IMR-90 (cell line): Measurements from ENCODE around the gene DNMT3A. TPM values are rescaled to one million over a fixed set of nuclear protein-coding genes. Genes with fewer than 3 reads are reported as not detected.

ENCODE experiments used
- ATAC-seq: fragments of 200-7000 bp; cut with Tn5 transposase; 2 replicates; pipeline ENCODE4 v1.9.1; 2020; ENCODE audit warnings: low read depth, mild to moderate bottlenecking, moderate library complexity
- BruUV-seq: library from RNA; stranded (reverse); fragments of 400-500 nt; replicated peaks from 2 replicates; lab custom pipeline; 2021; lab: Mats Ljungman, UMichigan
- CTCF ChIA-PET: fragments of 300-600 bp; formaldehyde crosslinking; extraction: SDS; loops from one replicate; lab custom pipeline; 2021; ENCODE audit warnings: antibody characterized with exemption; lab: Yijun Ruan, JAX
- POLR2A ChIA-PET: fragments of 300-600 bp; sonication (Branson Sonifier 250); formaldehyde crosslinking; loops from one replicate; lab custom pipeline; 2022; ENCODE audit warnings: antibody characterized with exemption; ENCODE audit not compliant: unreplicated experiment; lab: Charles Lee
- DNase-seq: peaks from one replicate; pipeline ENCODE4 v3.0.0; 2013
- H2AFZ ChIP-seq: replicated peaks from 2 replicates; pipeline ENCODE3; 2013; ENCODE audit warnings: low read length, mild to moderate bottlenecking; ENCODE audit not compliant: poor library complexity
- H2AK5ac ChIP-seq: 2 replicates; pipeline ENCODE4 v1.6.1; 2013; ENCODE audit warnings: low read depth, low read length, inconsistent platforms
- H2AK9ac ChIP-seq: replicated peaks from 2 replicates; pipeline ENCODE3; 2013; ENCODE audit warnings: mild to moderate bottlenecking, low read depth, low read length, moderate library complexity; ENCODE audit not compliant: poor library complexity
- H2BK120ac ChIP-seq: 2 replicates; pipeline ENCODE4 v1.6.1; 2013; ENCODE audit warnings: low read depth, low read length, inconsistent platforms
- H2BK15ac ChIP-seq: 3 replicates; pipeline ENCODE4 v1.6.1; 2013; ENCODE audit warnings: low read depth, low read length, inconsistent platforms
- H2BK20ac ChIP-seq: 2 replicates; pipeline ENCODE4 v1.6.1; 2013; ENCODE audit warnings: low read depth, mild to moderate bottlenecking, inconsistent platforms, low read length, moderate library complexity
- H2BK5ac ChIP-seq: 2 replicates; pipeline ENCODE4 v1.6.1; 2013; ENCODE audit warnings: mild to moderate bottlenecking, low read depth, low read length, inconsistent platforms; ENCODE audit not compliant: poor library complexity, severe bottlenecking
- H3K14ac ChIP-seq: replicated peaks from 2 replicates; pipeline ENCODE4 v1.6.1; 2013; ENCODE audit warnings: low read depth, low read length, inconsistent platforms
- H3K18ac ChIP-seq: 2 replicates; pipeline ENCODE4 v1.6.1; 2013; ENCODE audit warnings: low read depth, low read length, control low read depth
- H3K23ac ChIP-seq: 2 replicates; pipeline ENCODE4 v1.6.1; 2013; ENCODE audit warnings: low read depth, low read length, inconsistent platforms
- H3K27ac ChIP-seq: 2 replicates; pipeline ENCODE4 v1.5.1; 2013; ENCODE audit warnings: mild to moderate bottlenecking, control low read depth, low read length; ENCODE audit not compliant: insufficient read depth
- H3K27me3 ChIP-seq: 2 replicates; pipeline ENCODE4 v1.6.1; 2013; ENCODE audit warnings: low read length; ENCODE audit not compliant: control insufficient read depth, insufficient read depth
- H3K36me3 ChIP-seq: 2 replicates; pipeline ENCODE4 v1.6.1; 2013; ENCODE audit warnings: low read length, mixed read lengths; ENCODE audit not compliant: control insufficient read depth, insufficient read depth
- H3K4ac ChIP-seq: 2 replicates; pipeline ENCODE4 v1.6.1; 2013; ENCODE audit warnings: low read depth, low read length, inconsistent platforms
- H3K4me1 ChIP-seq: 2 replicates; pipeline ENCODE4 v1.6.1; 2013; ENCODE audit warnings: low read length, mixed read lengths; ENCODE audit not compliant: control insufficient read depth, insufficient read depth
- H3K4me2 ChIP-seq: 2 replicates; pipeline ENCODE4 v1.6.1; 2013; ENCODE audit warnings: low read depth, mild to moderate bottlenecking, control low read depth, low read length, moderate library complexity
- H3K4me3 ChIP-seq: 2 replicates; pipeline ENCODE4 v1.5.1; 2013; ENCODE audit warnings: low read depth, mild to moderate bottlenecking, control low read depth, low read length, moderate library complexity; ENCODE audit not compliant: insufficient read depth
- H3K56ac ChIP-seq: 2 replicates; pipeline ENCODE4 v1.6.1; 2013; ENCODE audit warnings: low read length, inconsistent platforms; ENCODE audit not compliant: insufficient read depth; ENCODE audit errors: extremely low read depth
- H3K79me1 ChIP-seq, 2 experiments: 2 replicates each; pipeline ENCODE4 v1.6.1; 2013; ENCODE audit warnings: low read length in 2 of 2, inconsistent platforms in 1 of 2, low read depth in 1 of 2
- H3K9ac ChIP-seq: 2 replicates; pipeline ENCODE4 v1.6.1; 2013; ENCODE audit warnings: low read depth, low read length, control low read depth
- H3K9me1 ChIP-seq: 2 replicates; pipeline ENCODE4 v1.6.1; 2013; ENCODE audit warnings: low read length, inconsistent platforms; ENCODE audit not compliant: insufficient read depth
- H3K9me3 ChIP-seq: 2 replicates; pipeline ENCODE4 v1.6.1; 2013; ENCODE audit warnings: low read length; ENCODE audit not compliant: control insufficient read depth, insufficient read depth
- H4K20me1 ChIP-seq: 2 replicates; pipeline ENCODE4 v1.6.1; 2013; ENCODE audit warnings: low read length, inconsistent platforms; ENCODE audit not compliant: insufficient read depth
- H4K5ac ChIP-seq: 2 replicates; pipeline ENCODE4 v1.6.1; 2013; ENCODE audit warnings: mild to moderate bottlenecking, low read depth, low read length, control low read depth
- H4K8ac ChIP-seq, 2 experiments: 2 replicates each; pipeline ENCODE4 v1.6.1; 2013; ENCODE audit warnings: low read depth in 2 of 2, low read length in 2 of 2, control low read depth in 1 of 2, inconsistent platforms in 1 of 2
- H4K91ac ChIP-seq: 2 replicates; pipeline ENCODE4 v1.6.1; 2013; ENCODE audit warnings: low read depth, low read length, inconsistent platforms; ENCODE audit not compliant: insufficient read depth
- RCOR1 ChIP-seq: IDR thresholded peaks from 2 replicates; pipeline ENCODE4 v1.6.1; 2012; ENCODE audit warnings: mild to moderate bottlenecking, low read length, improper control_type of control experiment; ENCODE audit not compliant: insufficient replicate concordance
- WGBS, 2 experiments: methylation state at CpG; one replicate each; pipeline versions ENCODE4 v1.1.5 to v1.1.7; 2013; ENCODE audit warnings: missing lambda C conversion rate in 2 of 2; ENCODE audit not compliant: insufficient read length in 1 of 2; ENCODE audit errors: extremely low coverage in 2 of 2; 5-methylcytosine and 5-hydroxymethylcytosine counted together
- dilution Hi-C: fragments of 300-500 bp; cut with HindIII; formaldehyde crosslinking; loops from one replicate; pipeline ENCODE4 v1.14.3; 2018; ENCODE audit warnings: low sequenced_read_pairs; ENCODE audit not compliant: unreplicated experiment
- in situ Hi-C: fragments of 300-500 bp; cut with MboI; formaldehyde crosslinking; loops from 3 replicates; pipeline ENCODE4 v1.14.3; 2019; ENCODE audit warnings: low sequenced_read_pairs, inconsistent platforms, mixed read lengths
- intact Hi-C: fragments of 100-400 bp; cut with micrococcal nuclease; formaldehyde crosslinking; loops from 2 replicates; pipeline ENCODE4 v1.10.0; 2022
- polyA plus RNA-seq, 3 experiments: library from polyadenylated mRNA; depleted of rRNA; stranded (reverse); fragments of >200 nt; gene quantifications; 2 replicates each; pipeline ENCODE4 v1.2.3, GENCODE V29; 2012; ENCODE audit warnings: low replicate concordance in 1 of 3
- total RNA-seq: library from RNA; depleted of rRNA; stranded (reverse); fragments of >200 nt; gene quantifications from 2 replicates; pipeline ENCODE4 v1.2.3, GENCODE V29; 2012

DNMT3A gene
- total and polyA plus RNA-seq, 2 of the 4 experiments (the other 2 are of a cell fraction): 4.4 to 9.7 TPM

GRCh38 chr2:25332571-25332970 lies 9.2 kb downstream of the DNMT3A start:
- no peak for DNase-seq
- Histone ChIP-seq H3K9ac (no peak overlapping the region), H4K20me1 (peaks cover 69% of the 10 kb centered on the region), H2BK120ac (no peak overlapping the region), H3K4me1 (no peaks in the 10 kb centered on the region; the same call in 1 of the 2 replicates), H4K8ac (no peak overlapping the region), H4K5ac (no peak overlapping the region), H2AFZ (no peak overlapping the region), H2AK5ac (no peak overlapping the region), H3K27me3 (no peaks in the 10 kb centered on the region), H3K4me3 (no peak overlapping the region), H4K91ac (no peak overlapping the region), H3K56ac (no peak overlapping the region), H3K79me1 (peaks cover 6 to 58% of the 10 kb centered on the region in 2 experiments), H3K9me1 (peaks cover 4% of the 10 kb centered on the region; the same call in 1 of the 2 replicates), H3K18ac (no peak overlapping the region), H2AK9ac (no peak overlapping the region), H3K4ac (no peak overlapping the region), H2BK5ac (no peak overlapping the region), H2BK15ac (no peak overlapping the region), H2BK20ac (no peak overlapping the region), H3K9me3 (no peaks in the 10 kb centered on the region), H3K4me2 (no peak overlapping the region), H3K14ac (no peak overlapping the region), H3K23ac (no peak overlapping the region), H3K36me3 (peaks cover 2% of the 10 kb centered on the region; the same call in 1 of the 2 replicates), H3K27ac (no peak overlapping the region)
- BruUV-seq: no TSS peak
- ATAC-seq: no peak
- POLR2A ChIA-PET: no interaction called here
- CTCF ChIA-PET: no interaction called here
- 78% methylated on average over 5 of the region's 9 CpGs; no CpG with 5 or more reads in 1 of the 2 experiments for WGBS, 2 experiments
- in situ Hi-C loops: no loop called here
- dilution Hi-C loops: no loop called here
- intact Hi-C loops: no loop called here
- TF ChIP-seq RCOR1: no peak
